B cell (primary cell): ENCODE results near the gene NYAP2. TPM values are rescaled to one million over a fixed set of nuclear protein-coding genes. Genes with fewer than 3 reads are reported as not detected.

ENCODE experiments used
- ATAC-seq: fragments of 200-7000 bp; cut with Tn5 transposase; one replicate; pipeline ENCODE4 v1.10.0; 2021; ENCODE audit warnings: low read depth, mild to moderate bottlenecking, moderate number of reproducible peaks, moderate library complexity
- CTCF ChIA-PET: fragments of 350-600 bp; sonication (Branson Sonifier 250); formaldehyde crosslinking; loops from one replicate; lab custom pipeline; 2021; ENCODE audit warnings: antibody characterized with exemption, inconsistent platforms; lab: Charles Lee
- POLR2A ChIA-PET: fragments of 350-600 bp; sonication (Branson Sonifier 250); formaldehyde crosslinking; loops from one replicate; lab custom pipeline; 2021; ENCODE audit warnings: antibody characterized with exemption; lab: Charles Lee
- DNase-seq: peaks from one replicate; pipeline ENCODE4 v3.0.0; 2013
- H2AFZ ChIP-seq: 2 replicates; pipeline ENCODE4 v1.6.1; 2012; ENCODE audit warnings: mild to moderate bottlenecking, low read depth, low read length; ENCODE audit not compliant: insufficient read depth, poor library complexity, severe bottlenecking
- H3K27ac ChIP-seq, 2 donors: 1 replicate in 1 of 2; 2 replicates in 1 of 2; pipeline ENCODE4 v1.5.1; 2012 to 2013; ENCODE audit warnings: low read length in 2 of 2, mild to moderate bottlenecking in 2 of 2, moderate library complexity in 1 of 2
- H3K27me3 ChIP-seq, 4 experiments: fragments of 200-600 bp in 1 of 4; sonication (generic) in 1 of 4; replicated peaks in 1 of 4; 1 replicate in 2 of 4; 2 replicates in 2 of 4; pipeline versions ENCODE4 v1.6.1 to v1.7.0; 2013 to 2016; ENCODE audit warnings: low read length in 3 of 4, mild to moderate bottlenecking in 2 of 4, mixed read lengths in 1 of 4, moderate library complexity in 1 of 4; ENCODE audit not compliant: insufficient read depth in 4 of 4, control insufficient read depth in 3 of 4; ENCODE audit errors: control extremely low read depth in 1 of 4
- H3K36me3 ChIP-seq, 2 experiments: replicated peaks in 1 of 2; 1 replicate in 1 of 2; 2 replicates in 1 of 2; pipeline versions ENCODE4 v1.6.1 to v1.7.1; 2013; ENCODE audit warnings: low read length in 1 of 2; ENCODE audit not compliant: insufficient read depth in 2 of 2, control insufficient read depth in 1 of 2; ENCODE audit errors: control extremely low read depth in 1 of 2, extremely low read depth in 1 of 2
- H3K4me1 ChIP-seq, 2 donors: fragments of 200-600 bp in 1 of 2; sonication (generic) in 1 of 2; 1 replicate in 1 of 2; 2 replicates in 1 of 2; pipeline versions ENCODE4 v1.5.1 to v1.6.1; 2013 to 2017; ENCODE audit warnings: low read length in 2 of 2; ENCODE audit not compliant: control insufficient read depth in 2 of 2, insufficient read depth in 2 of 2
- H3K4me2 ChIP-seq: replicated peaks from 2 replicates; pipeline ENCODE3; 2012; ENCODE audit warnings: mild to moderate bottlenecking, low read depth, low read length; ENCODE audit not compliant: poor library complexity, severe bottlenecking
- H3K4me3 ChIP-seq, 5 experiments: fragments of 200-600 bp in 1 of 5; sonication (generic) in 1 of 5; 1 replicate in 3 of 5; 2 replicates in 2 of 5; pipeline versions ENCODE4 v1.5.1 to v1.7.0; 2011 to 2016; ENCODE audit warnings: low read length in 4 of 5, mild to moderate bottlenecking in 4 of 5, low read depth in 2 of 5, control low read depth in 1 of 5, moderate library complexity in 1 of 5; ENCODE audit not compliant: insufficient read depth in 1 of 5; ENCODE audit errors: control extremely low read depth in 1 of 5, extremely low read depth in 1 of 5
- H3K79me2 ChIP-seq: fragments of 200-600 bp; sonication (generic); one replicate; pipeline ENCODE4 v1.6.0; 2016; ENCODE audit warnings: low read length; ENCODE audit not compliant: control insufficient read depth, insufficient read depth
- H3K9ac ChIP-seq: fragments of 200-600 bp; sonication (generic); 2 replicates; pipeline ENCODE4 v1.6.1; 2017; ENCODE audit warnings: mild to moderate bottlenecking, low read length, moderate library complexity
- H3K9me3 ChIP-seq, 3 donors: one replicate each; pipeline versions ENCODE4 v1.6.1 to v1.7.1; 2013; ENCODE audit warnings: low read length in 2 of 3; ENCODE audit not compliant: control insufficient read depth in 2 of 3, insufficient read depth in 1 of 3; ENCODE audit errors: control extremely low read depth in 1 of 3
- H4K20me1 ChIP-seq: 2 replicates; pipeline ENCODE4 v1.6.0; 2012; ENCODE audit warnings: mild to moderate bottlenecking, low read length; ENCODE audit not compliant: insufficient read depth, control insufficient read depth, poor library complexity, severe bottlenecking
- H3K27ac Mint-ChIP-seq: one replicate; pipeline ENCODE4 v1.8.0; 2021; ENCODE audit warnings: mixed read lengths
- H3K27me3 Mint-ChIP-seq: one replicate; pipeline ENCODE4 v1.8.0; 2021; ENCODE audit warnings: mixed read lengths
- H3K4me1 Mint-ChIP-seq: one replicate; pipeline ENCODE4 v1.8.0; 2021; ENCODE audit warnings: mixed read lengths
- H3K4me3 Mint-ChIP-seq: one replicate; pipeline ENCODE4 v1.8.0; 2021; ENCODE audit warnings: mixed read lengths
- H3K9me3 Mint-ChIP-seq: one replicate; pipeline ENCODE4 v1.8.0; 2022; ENCODE audit warnings: mixed read lengths; ENCODE audit not compliant: insufficient read depth
- EZH2 ChIP-seq: IDR thresholded peaks from 2 replicates; pipeline ENCODE4 v1.6.1; 2012; ENCODE audit warnings: borderline replicate concordance, low read depth, mild to moderate bottlenecking, moderate library complexity, low read length; ENCODE audit not compliant: insufficient read depth, poor library complexity, severe bottlenecking
- WGBS: methylation state at CpG from one replicate; pipeline ENCODE4 v1.1.5; 2013; ENCODE audit warnings: missing lambda C conversion rate; ENCODE audit not compliant: insufficient coverage; 5-methylcytosine and 5-hydroxymethylcytosine counted together
- intact Hi-C: fragments of 100-400 bp; cut with micrococcal nuclease; formaldehyde crosslinking; loops from one replicate; pipeline ENCODE4 v1.10.0; 2022
- polyA plus RNA-seq: library from polyadenylated mRNA; depleted of rRNA; stranded (reverse); fragments of >200 nt; gene quantifications from 2 replicates; pipeline ENCODE4 v1.2.3, GENCODE V29; 2012
- total RNA-seq, 2 donors: library from RNA; stranded (reverse); fragments of 120-200 nt in 1 of 2; gene quantifications; 1 replicate in 1 of 2; 2 replicates in 1 of 2; pipeline versions ENCODE4 v1.2.3 to v1.2.4, GENCODE V29; 2013 to 2022
- TF ChIP-seq, protein P1 (sequence below): fragments of 200-600 bp; IDR thresholded peaks from one replicate; pipeline ENCODE4 v1.8.0; 2022; ENCODE audit warnings: antibody characterized with exemption, mild to moderate bottlenecking

NYAP2 gene
- total and polyA plus RNA-seq, 2 donors (not counting 1 experiment from before 2014, with no cell fraction given) = 0.12 to 0.17 TPM

DNA sequence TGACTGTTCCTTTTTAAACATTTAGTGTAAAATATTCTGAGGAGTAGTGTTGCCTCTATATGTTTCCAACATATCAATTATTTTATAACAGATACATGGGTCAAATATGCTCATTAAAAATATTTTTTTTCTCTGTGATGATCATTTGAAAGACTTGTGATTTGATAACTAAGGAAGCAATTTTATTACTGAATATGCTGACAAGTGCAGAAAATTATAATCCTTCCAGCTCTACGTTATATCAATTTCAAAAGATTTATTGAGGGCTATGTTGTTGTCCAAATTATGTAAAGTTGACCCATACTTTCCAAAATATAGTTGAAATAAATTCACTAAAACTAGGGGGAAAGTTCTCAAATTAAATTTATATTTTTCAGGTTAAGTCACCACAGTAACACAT lies 290.6 kb downstream of the NYAP2 start:
- H3K4me2 ChIP-seq = no peak overlapping the region
- no peak overlapping the region for H2AFZ ChIP-seq
- no peaks in the 10 kb centered on the region for H3K9me3 ChIP-seq
- no peak overlapping the region for H3K27ac ChIP-seq
- no peak overlapping the region for H3K4me3 ChIP-seq
- TF ChIP-seq, protein P1, sequence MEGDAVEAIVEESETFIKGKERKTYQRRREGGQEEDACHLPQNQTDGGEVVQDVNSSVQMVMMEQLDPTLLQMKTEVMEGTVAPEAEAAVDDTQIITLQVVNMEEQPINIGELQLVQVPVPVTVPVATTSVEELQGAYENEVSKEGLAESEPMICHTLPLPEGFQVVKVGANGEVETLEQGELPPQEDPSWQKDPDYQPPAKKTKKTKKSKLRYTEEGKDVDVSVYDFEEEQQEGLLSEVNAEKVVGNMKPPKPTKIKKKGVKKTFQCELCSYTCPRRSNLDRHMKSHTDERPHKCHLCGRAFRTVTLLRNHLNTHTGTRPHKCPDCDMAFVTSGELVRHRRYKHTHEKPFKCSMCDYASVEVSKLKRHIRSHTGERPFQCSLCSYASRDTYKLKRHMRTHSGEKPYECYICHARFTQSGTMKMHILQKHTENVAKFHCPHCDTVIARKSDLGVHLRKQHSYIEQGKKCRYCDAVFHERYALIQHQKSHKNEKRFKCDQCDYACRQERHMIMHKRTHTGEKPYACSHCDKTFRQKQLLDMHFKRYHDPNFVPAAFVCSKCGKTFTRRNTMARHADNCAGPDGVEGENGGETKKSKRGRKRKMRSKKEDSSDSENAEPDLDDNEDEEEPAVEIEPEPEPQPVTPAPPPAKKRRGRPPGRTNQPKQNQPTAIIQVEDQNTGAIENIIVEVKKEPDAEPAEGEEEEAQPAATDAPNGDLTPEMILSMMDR = no peak
- TF ChIP-seq EZH2 = no peak
- H3K79me2 ChIP-seq = no peaks in the 10 kb centered on the region
- H3K36me3 ChIP-seq = no peaks in the 10 kb centered on the region
- ChIA-PET POLR2A (no interaction called here), CTCF (no interaction called here)
- no CpG with 5 or more reads among the region's 1 CpG for WGBS
- no peaks in the 10 kb centered on the region for H4K20me1 ChIP-seq
- Mint-ChIP-seq H3K9me3 (no peaks in the 10 kb centered on the region), H3K27me3 (peaks cover 8% of the 10 kb centered on the region), H3K4me3 (no peak overlapping the region), H3K4me1 (no peaks in the 10 kb centered on the region), H3K27ac (no peak overlapping the region)
- H3K9ac ChIP-seq = no peak overlapping the region
- intact Hi-C loops = no loop called here
- no peaks in the 10 kb centered on the region for H3K4me1 ChIP-seq
- DNase-seq (no peak), ATAC-seq (no peak)
- no peaks in the 10 kb centered on the region for H3K27me3 ChIP-seq

DNA sequence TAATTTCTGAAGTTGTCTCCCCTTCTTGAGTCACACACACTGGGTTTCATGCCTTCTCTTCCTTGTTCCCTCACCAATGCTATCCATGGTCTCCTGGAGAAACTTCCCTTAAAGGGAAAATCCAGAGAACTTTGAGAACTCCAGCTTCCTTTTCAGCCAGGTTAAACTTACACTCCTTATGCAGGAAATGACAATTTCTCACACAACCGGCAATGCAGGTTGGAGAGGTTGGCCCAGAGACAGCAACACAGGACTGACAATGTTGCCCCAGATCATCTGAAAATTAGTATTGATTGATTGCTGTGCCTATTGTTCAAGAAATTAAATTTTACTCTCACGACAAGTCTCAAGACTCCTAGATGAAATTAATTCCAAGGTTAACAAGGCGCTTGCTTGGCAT lies 292.2 kb downstream of the NYAP2 start:
- Mint-ChIP-seq H3K9me3 (no peaks in the 10 kb centered on the region), H3K27me3 (peaks cover 8% of the 10 kb centered on the region), H3K4me1 (no peaks in the 10 kb centered on the region), H3K27ac (no peak overlapping the region), H3K4me3 (no peak overlapping the region)
- no peak overlapping the region for H3K4me2 ChIP-seq
- TF ChIP-seq, protein P1 = no peak
- no peak for TF ChIP-seq EZH2
- H3K79me2 ChIP-seq = no peaks in the 10 kb centered on the region
- H3K4me3 ChIP-seq = no peak overlapping the region
- ChIA-PET POLR2A (no interaction called here), CTCF (no interaction called here)
- H3K27ac ChIP-seq = no peak overlapping the region
- intact Hi-C loops = no loop called here
- no peak for DNase-seq
- no peaks in the 10 kb centered on the region for H3K36me3 ChIP-seq
- no peak overlapping the region for H3K9ac ChIP-seq
- H3K27me3 ChIP-seq = no peaks in the 10 kb centered on the region
- no peaks in the 10 kb centered on the region for H3K9me3 ChIP-seq
- H4K20me1 ChIP-seq = no peaks in the 10 kb centered on the region
- 93% methylated on average over 3 of the region's 3 CpGs for WGBS
- H3K4me1 ChIP-seq = no peaks in the 10 kb centered on the region
- ATAC-seq = no peak
- no peak overlapping the region for H2AFZ ChIP-seq
